H1 (cell line): Measurements from ENCODE around the gene IWS1. TPM values are rescaled to one million over a fixed set of nuclear protein-coding genes. Genes with fewer than 3 reads are reported as not detected.

Experiments
- CBX8 ChIP-seq: fragments of 300-800, 300-1000 bp; sonication (generic); IDR thresholded peaks from 2 replicates; pipeline ENCODE4 v1.7.1; 2016; ENCODE audit warnings: low read depth, low read length, borderline replicate concordance
- CHD1 ChIP-seq: IDR thresholded peaks from 2 replicates; pipeline ENCODE4 v1.6.1; 2012; ENCODE audit warnings: low read depth, low read length, improper control_type of control experiment
- CHD7 ChIP-seq: fragments of 300-600 bp; sonication (generic); IDR thresholded peaks from 2 replicates; pipeline ENCODE4 v1.7.1; 2012; ENCODE audit warnings: low read length, moderate library complexity, mild to moderate bottlenecking, inconsistent platforms; ENCODE audit not compliant: insufficient replicate concordance
- CREB1 ChIP-seq: IDR thresholded peaks from 2 replicates; pipeline ENCODE4 v1.6.1; 2012; ENCODE audit warnings: inconsistent platforms
- CTBP2 ChIP-seq: IDR thresholded peaks from 2 replicates; pipeline ENCODE4 v1.7.0; 2011; ENCODE audit warnings: borderline replicate concordance, mild to moderate bottlenecking, moderate library complexity, mixed read lengths, low read length; ENCODE audit not compliant: insufficient read depth, insufficient read length
- EZH2 ChIP-seq: fragments of 200-600 bp; sonication (generic); IDR thresholded peaks from 2 replicates; pipeline ENCODE4 v1.7.1; 2012; ENCODE audit warnings: low read depth, mild to moderate bottlenecking, moderate library complexity, low read length, inconsistent platforms; ENCODE audit not compliant: severe bottlenecking
- KDM5A ChIP-seq: fragments of 200-600 bp; IDR thresholded peaks from 2 replicates; pipeline ENCODE4 v1.7.1; 2012; ENCODE audit warnings: mild to moderate bottlenecking, low read length, inconsistent platforms, mixed read lengths
- MAFK ChIP-seq: IDR thresholded peaks from 2 replicates; pipeline ENCODE4 v1.6.1; 2012; ENCODE audit warnings: low read depth, mild to moderate bottlenecking, improper control_type of control experiment, low read length
- TAF1 ChIP-seq: IDR thresholded peaks from 2 replicates; pipeline ENCODE4 v1.6.1; 2011; ENCODE audit warnings: mild to moderate bottlenecking, low read depth, low read length
- TBP ChIP-seq: IDR thresholded peaks from 2 replicates; pipeline ENCODE4 v1.6.1; 2011; ENCODE audit warnings: low read depth, low read length, improper control_type of control experiment
- polyA plus RNA-seq, 7 experiments: library from polyadenylated mRNA; depleted of rRNA in 3 of 7; stranded (reverse) in 5 of 7; unstranded in 2 of 7; fragments of >200 nt in 5 of 7; fragments of 200-250 nt in 2 of 7; gene quantifications; 1 replicate in 5 of 7; 2 replicates in 1 of 7; 4 replicates in 1 of 7; pipeline versions ENCODE4 v1.2.1 to v1.2.3, GENCODE V29; 2011 to 2013; ENCODE audit warnings: missing spikeins in 2 of 7, mixed read lengths in 2 of 7
- total RNA-seq: library from RNA; stranded (reverse); fragmentation: NEBNext Ultra II Directional; extraction: Animal tissue kit (Norgen Biotek cat#: 25700); gene quantifications from 2 replicates; pipeline ENCODE4 v1.2.1, GENCODE V29; 2021

The IWS1 gene
- total and polyA plus RNA-seq, 2 of the 8 experiments (the other 6 are each of a cell fraction or from before 2014, with no cell fraction given): 18.4 to 64.8 TPM

GRCh38 chr2:127570282-127571250, 44.3 kb upstream of the IWS1 start (continued):
- TF ChIP-seq CHD7 (no peak), CREB1 (no peak), TAF1 (no peak), TBP (no peak), CHD1 (no peak), MAFK (no peak), CTBP2 (no peak), CBX8 (no peak), EZH2 (no peak), KDM5A (no peak)
